Activated CD4-positive, alpha-beta memory T cell treated with anti-CD3 and anti-CD28 coated beads, Interleukin-2, amount 10 ng/mL, durations not matched to agents 7 days and 5 days (primary cell): ENCODE measurements around the gene PREX1. TPM values are rescaled to one million over a fixed set of nuclear protein-coding genes. Genes with fewer than 3 reads are reported as not detected.

ENCODE experiments used
- CTCF ChIA-PET: fragments of 350-600 bp; sonication (Branson Sonifier 250); formaldehyde crosslinking; loops from one replicate; lab custom pipeline; 2021; ENCODE audit warnings: antibody characterized with exemption, inconsistent platforms; lab: Charles Lee
- POLR2A ChIA-PET: fragments of 350-600 bp; sonication (Branson Sonifier 250); formaldehyde crosslinking; loops from one replicate; lab custom pipeline; 2021; ENCODE audit warnings: antibody characterized with exemption; lab: Charles Lee
- DNase-seq: peaks from one replicate; pipeline ENCODE4 v3.0.0-alpha.2; 2020
- H3K27ac Mint-ChIP-seq: one replicate; pipeline ENCODE4 v1.8.0; 2021; ENCODE audit warnings: mild to moderate bottlenecking, mixed read lengths
- H3K27me3 Mint-ChIP-seq: one replicate; pipeline ENCODE4 v1.8.0; 2021; ENCODE audit warnings: mixed read lengths
- H3K36me3 Mint-ChIP-seq: one replicate; pipeline ENCODE4 v1.8.0; 2021; ENCODE audit warnings: low read depth, mixed read lengths
- H3K4me1 Mint-ChIP-seq: one replicate; pipeline ENCODE4 v1.8.0; 2021; ENCODE audit warnings: mixed read lengths
- H3K4me3 Mint-ChIP-seq: one replicate; pipeline ENCODE4 v1.8.0; 2021; ENCODE audit warnings: mild to moderate bottlenecking, mixed read lengths
- H3K9me3 Mint-ChIP-seq: one replicate; pipeline ENCODE4 v1.8.0; 2021; ENCODE audit warnings: mixed read lengths
- total RNA-seq, 2 experiments: library from RNA; stranded (reverse); gene quantifications; one replicate each; pipeline ENCODE4 v1.2.3, GENCODE V29; 2021

The PREX1 gene
- total RNA-seq, 2 experiments from 2014 or later = 158 to 160 TPM

- H3K27me3 Mint-ChIP-seq = no peaks in the 10 kb centered on the region
- H3K36me3 Mint-ChIP-seq = peaks cover 78% of the 10 kb centered on the region
- H3K9me3 Mint-ChIP-seq = no peaks in the 10 kb centered on the region
- ChIA-PET POLR2A (interaction anchor here (0.8 to 2.8 kb wide), 4 partner anchors 8 to 104 kb away, joined by 3 to 12 read pairs (median 4); partner anchors contain the start of gene PREX1), CTCF (interaction anchor here (0.9 kb wide), 1 partner anchor 103 kb away, joined by 3 read pairs; no protein-coding TSS in a partner anchor)
- DNase-seq = no peak
- H3K27ac Mint-ChIP-seq = peak overlapping the region; percentile 5
- no peak overlapping the region for H3K4me3 Mint-ChIP-seq
- peaks cover 66% of the 10 kb centered on the region for H3K4me1 Mint-ChIP-seq
These were observed 103.4 kb downstream of the PREX1 start for GRCh38 chr20:48724382-48724781.

- H3K9me3 Mint-ChIP-seq = no peaks in the 10 kb centered on the region
- H3K4me1 Mint-ChIP-seq = peaks cover 68% of the 10 kb centered on the region
- no peak overlapping the region for H3K27ac Mint-ChIP-seq
- peaks cover 79% of the 10 kb centered on the region for H3K36me3 Mint-ChIP-seq
- no peak for DNase-seq
- no peaks in the 10 kb centered on the region for H3K27me3 Mint-ChIP-seq
- H3K4me3 Mint-ChIP-seq = no peak overlapping the region
- ChIA-PET POLR2A (interaction anchor here (0.8 to 2.8 kb wide), 3 partner anchors 15 to 28 kb away, joined by 3 to 12 read pairs (median 4); no protein-coding TSS in a partner anchor), CTCF (no interaction called here)
These were observed 104.2 kb downstream of the PREX1 start for GRCh38 chr20:48723308-48724264.

- Mint-ChIP-seq H3K9me3 (no peaks in the 10 kb centered on the region), H3K27ac (peak overlapping the region; percentile 64), H3K27me3 (no peaks in the 10 kb centered on the region), H3K4me1 (peaks cover 76% of the 10 kb centered on the region), H3K36me3 (peaks cover 80% of the 10 kb centered on the region), H3K4me3 (no peak overlapping the region)
- no peak for DNase-seq
- CTCF ChIA-PET = no interaction called here
- POLR2A ChIA-PET = interaction anchor here (0.8 to 2.8 kb wide), 4 partner anchors 16 to 29 kb away, joined by 3 to 12 read pairs (median 4); no protein-coding TSS in a partner anchor
These were observed 105.0 kb downstream of the PREX1 start for GRCh38 chr20:48722737-48723191.

GRCh38 chr20:48722002-48722731, 105.6 kb downstream of the PREX1 start:
- H3K27me3 Mint-ChIP-seq = no peaks in the 10 kb centered on the region
- H3K9me3 Mint-ChIP-seq = no peaks in the 10 kb centered on the region
- CTCF ChIA-PET = no interaction called here
- peaks cover 80% of the 10 kb centered on the region for H3K36me3 Mint-ChIP-seq
- H3K4me3 Mint-ChIP-seq = no peak overlapping the region
- POLR2A ChIA-PET = interaction anchor here (0.8 to 2.8 kb wide), 5 partner anchors 16 to 29 kb away, joined by 3 to 12 read pairs (median 4); no protein-coding TSS in a partner anchor
- H3K4me1 Mint-ChIP-seq = peaks cover 82% of the 10 kb centered on the region
- H3K27ac Mint-ChIP-seq = peak overlapping the region; percentile 64
- no peak for DNase-seq

GRCh38 chr20:48721324-48722001, 106.3 kb downstream of the PREX1 start:
- ChIA-PET CTCF (interaction anchor here (0.9 kb wide), 1 partner anchor 89 kb away, joined by 4 read pairs; no protein-coding TSS in a partner anchor), POLR2A (interaction anchor here (1.4 to 1.9 kb wide), 2 partner anchors 17 to 23 kb away, joined by 3 to 7 read pairs; no protein-coding TSS in a partner anchor)
- Mint-ChIP-seq H3K4me1 (peaks cover 86% of the 10 kb centered on the region), H3K27me3 (no peaks in the 10 kb centered on the region), H3K27ac (peak overlapping the region; percentile 64), H3K9me3 (no peaks in the 10 kb centered on the region), H3K36me3 (peaks cover 74% of the 10 kb centered on the region), H3K4me3 (no peak overlapping the region)
- no peak for DNase-seq

GRCh38 chr20:48720256-48720985, 107.4 kb downstream of the PREX1 start:
- Mint-ChIP-seq H3K4me1 (peaks cover 93% of the 10 kb centered on the region), H3K9me3 (no peaks in the 10 kb centered on the region), H3K4me3 (peak overlapping the region; percentile 56), H3K27ac (peak overlapping the region; percentile 83), H3K36me3 (peaks cover 71% of the 10 kb centered on the region), H3K27me3 (no peaks in the 10 kb centered on the region)
- DNase-seq = no peak
- ChIA-PET POLR2A (interaction anchor here (1.0 to 2.5 kb wide), 4 partner anchors 11 to 100 kb away, joined by 4 to 14 read pairs (median 6); no protein-coding TSS in a partner anchor), CTCF (interaction anchor here (0.9 kb wide), 1 partner anchor 90 kb away, joined by 4 read pairs; no protein-coding TSS in a partner anchor)

- peak overlapping the region; percentile 56 for H3K4me3 Mint-ChIP-seq
- ChIA-PET CTCF (interaction anchor here (0.6 to 1.3 kb wide), 2 partner anchors 19 to 185 kb away, joined by 3 to 6 read pairs; no protein-coding TSS in a partner anchor), POLR2A (interaction anchor here (0.7 to 5.2 kb wide), 8 partner anchors 12 to 326 kb away, joined by 3 to 31 read pairs (median 4); partner anchors contain the start of genes CSE1L and PREX1)
- peak overlapping the region; percentile 83 for H3K27ac Mint-ChIP-seq
- peaks cover 73% of the 10 kb centered on the region for H3K36me3 Mint-ChIP-seq
- no peaks in the 10 kb centered on the region for H3K9me3 Mint-ChIP-seq
- no peak for DNase-seq
- H3K4me1 Mint-ChIP-seq = peaks cover 94% of the 10 kb centered on the region
- no peaks in the 10 kb centered on the region for H3K27me3 Mint-ChIP-seq
These were observed 108.1 kb downstream of the PREX1 start for GRCh38 chr20:48719598-48720255.

- peaks cover 76% of the 10 kb centered on the region for H3K36me3 Mint-ChIP-seq
- H3K27ac Mint-ChIP-seq = peak overlapping the region; percentile 83
- H3K9me3 Mint-ChIP-seq = peaks cover 2% of the 10 kb centered on the region
- ChIA-PET CTCF (interaction anchor here (0.6 to 1.3 kb wide), 3 partner anchors 20 to 186 kb away, joined by 3 to 6 read pairs (median 3); no protein-coding TSS in a partner anchor), POLR2A (interaction anchor here (0.7 to 5.2 kb wide), 11 partner anchors 12 to 327 kb away, joined by 3 to 31 read pairs (median 4); partner anchors contain the start of genes CSE1L and PREX1)
- peaks cover 95% of the 10 kb centered on the region for H3K4me1 Mint-ChIP-seq
- no peaks in the 10 kb centered on the region for H3K27me3 Mint-ChIP-seq
- H3K4me3 Mint-ChIP-seq = peak overlapping the region; percentile 56
- DNase-seq = peak; percentile 71
These were observed 108.8 kb downstream of the PREX1 start for GRCh38 chr20:48718786-48719578.

- Mint-ChIP-seq H3K9me3 (peaks cover 2% of the 10 kb centered on the region), H3K27me3 (no peaks in the 10 kb centered on the region), H3K4me3 (peak overlapping the region; percentile 19), H3K36me3 (peaks cover 74% of the 10 kb centered on the region), H3K4me1 (peaks cover 91% of the 10 kb centered on the region), H3K27ac (peak overlapping the region; percentile 95)
- ChIA-PET CTCF (interaction anchor here (1.4 to 1.7 kb wide), 2 partner anchors 21 to 101 kb away, joined by 4 to 5 read pairs; no protein-coding TSS in a partner anchor), POLR2A (interaction anchor here (1.1 to 5.2 kb wide), 9 partner anchors 11 to 109 kb away, joined by 4 to 38 read pairs (median 14); partner anchors contain the start of gene PREX1)
- no peak for DNase-seq
These were observed 110.0 kb downstream of the PREX1 start for GRCh38 chr20:48717680-48718223.
